Mucosa of rectum (tissue), 2 donors: ENCODE results near the gene ADAM12.
"Not testable (repeated sequence)": the region's sequence is repeated elsewhere in the genome, so short reads cannot be mapped to it uniquely, and the experiment has no call there.

Experiments used
- H3K27ac ChIP-seq, 2 donors: one replicate each; pipeline ENCODE4 v1.7.0; 2013; ENCODE audit warnings: inconsistent platforms in 2 of 2, low read depth in 2 of 2, low read length in 2 of 2
- H3K27me3 ChIP-seq, 2 donors: one replicate each; pipeline ENCODE4 v1.7.0; 2013; ENCODE audit warnings: low read length in 2 of 2; ENCODE audit not compliant: control insufficient read depth in 2 of 2, insufficient read depth in 2 of 2
- H3K36me3 ChIP-seq, 2 donors: one replicate each; pipeline ENCODE4 v1.7.0; 2013; ENCODE audit warnings: low read length in 2 of 2; ENCODE audit not compliant: control insufficient read depth in 2 of 2, insufficient read depth in 2 of 2
- H3K4me1 ChIP-seq, 2 donors: one replicate each; pipeline ENCODE4 v1.7.0; 2013; ENCODE audit warnings: low read length in 2 of 2, mild to moderate bottlenecking in 1 of 2; ENCODE audit not compliant: control insufficient read depth in 2 of 2, insufficient read depth in 2 of 2
- H3K4me3 ChIP-seq, 2 donors: one replicate each; pipeline ENCODE4 v1.7.0; 2013; ENCODE audit warnings: low read length in 2 of 2
- H3K9ac ChIP-seq, 2 donors: one replicate each; pipeline ENCODE4 v1.7.0; 2013; ENCODE audit warnings: low read length in 2 of 2, low read depth in 1 of 2, mild to moderate bottlenecking in 1 of 2
- H3K9me3 ChIP-seq, 2 donors: one replicate each; pipeline ENCODE4 v1.7.0; 2013; ENCODE audit warnings: low read length in 2 of 2; ENCODE audit not compliant: control insufficient read depth in 2 of 2
- donor health status: healthy.
- donor health status: Normal muscosa, but diverticular disease.

Gene ADAM12

GRCh38 chr10:126350216-126350992 lies 37.9 kb downstream of the ADAM12 start:
- H3K9me3 ChIP-seq: no peaks in the 10 kb centered on the region
- H3K4me3 ChIP-seq: no peak overlapping the region
- H3K27ac ChIP-seq: no peak overlapping the region
- H3K4me1 ChIP-seq: no peaks in the 10 kb centered on the region
- H3K9ac ChIP-seq: no peak overlapping the region
- H3K27me3 ChIP-seq: peaks cover 0 to 2% of the 10 kb centered on the region in 2 donors
- H3K36me3 ChIP-seq: no peaks in the 10 kb centered on the region

GRCh38 chr10:126349676-126350075 lies 38.6 kb downstream of the ADAM12 start:
- H3K4me1 ChIP-seq: no peaks in the 10 kb centered on the region
- no peaks in the 10 kb centered on the region for H3K9me3 ChIP-seq
- H3K9ac ChIP-seq: no peak overlapping the region
- no peak overlapping the region for H3K27ac ChIP-seq
- no peaks in the 10 kb centered on the region for H3K36me3 ChIP-seq
- H3K4me3 ChIP-seq: no peak overlapping the region
- H3K27me3 ChIP-seq: peaks cover 0 to 2% of the 10 kb centered on the region in 2 donors

GRCh38 chr10:126349101-126349500 lies 39.2 kb downstream of the ADAM12 start:
- H3K27me3 ChIP-seq: peaks cover 0 to 2% of the 10 kb centered on the region in 2 donors
- no peak overlapping the region for H3K9ac ChIP-seq
- H3K27ac ChIP-seq: no peak overlapping the region
- no peak overlapping the region for H3K4me3 ChIP-seq
- H3K4me1 ChIP-seq: no peaks in the 10 kb centered on the region
- H3K9me3 ChIP-seq: no peaks in the 10 kb centered on the region
- no peaks in the 10 kb centered on the region for H3K36me3 ChIP-seq

GRCh38 chr10:126343496-126343895 lies 44.8 kb downstream of the ADAM12 start:
- H3K4me1 ChIP-seq, H3K4me3 ChIP-seq, H3K27me3 ChIP-seq, H3K36me3 ChIP-seq, H3K27ac ChIP-seq, H3K9ac ChIP-seq, H3K9me3 ChIP-seq: not testable (repeated sequence)

GRCh38 chr10:126342680-126343079 lies 45.6 kb downstream of the ADAM12 start:
- Histone ChIP-seq H3K36me3 (no peaks in the 10 kb centered on the region), H3K27ac (no peak overlapping the region), H3K9me3 (no peaks in the 10 kb centered on the region), H3K9ac (no peak overlapping the region), H3K4me1 (no peaks in the 10 kb centered on the region), H3K4me3 (no peak overlapping the region), H3K27me3 (peaks cover 0 to 2% of the 10 kb centered on the region in 2 donors)

GRCh38 chr10:126341491-126341890 lies 46.8 kb downstream of the ADAM12 start:
- Histone ChIP-seq H3K4me3 (no peak overlapping the region), H3K9me3 (no peaks in the 10 kb centered on the region), H3K27ac (no peak overlapping the region), H3K36me3 (no peaks in the 10 kb centered on the region), H3K4me1 (no peaks in the 10 kb centered on the region), H3K27me3 (peaks cover 0 to 2% of the 10 kb centered on the region in 2 donors), H3K9ac (no peak overlapping the region)

- no peaks in the 10 kb centered on the region for H3K36me3 ChIP-seq
- no peaks in the 10 kb centered on the region for H3K4me1 ChIP-seq
- H3K27me3 ChIP-seq: peaks cover 0 to 2% of the 10 kb centered on the region in 2 donors
- H3K4me3 ChIP-seq: no peak overlapping the region
- no peak overlapping the region for H3K27ac ChIP-seq
- H3K9ac ChIP-seq: no peak overlapping the region
- no peaks in the 10 kb centered on the region for H3K9me3 ChIP-seq
These were observed 50.9 kb downstream of the ADAM12 start for GRCh38 chr10:126337251-126337810.

GRCh38 chr10:126336801-126337200 lies 51.5 kb downstream of the ADAM12 start:
- peaks cover 2 to 3% of the 10 kb centered on the region in 2 donors for H3K27me3 ChIP-seq
- no peaks in the 10 kb centered on the region for H3K36me3 ChIP-seq
- H3K4me3 ChIP-seq: no peak overlapping the region
- no peak overlapping the region for H3K9ac ChIP-seq
- no peaks in the 10 kb centered on the region for H3K4me1 ChIP-seq
- no peaks in the 10 kb centered on the region for H3K9me3 ChIP-seq
- H3K27ac ChIP-seq: no peak overlapping the region

GRCh38 chr10:126334272-126334671 lies 54.0 kb downstream of the ADAM12 start:
- no peaks in the 10 kb centered on the region for H3K9me3 ChIP-seq
- H3K27me3 ChIP-seq: peaks cover 0 to 3% of the 10 kb centered on the region in 2 donors
- no peaks in the 10 kb centered on the region for H3K4me1 ChIP-seq
- no peaks in the 10 kb centered on the region for H3K36me3 ChIP-seq
- H3K4me3 ChIP-seq: no peak overlapping the region
- H3K9ac ChIP-seq: no peak overlapping the region
- no peak overlapping the region for H3K27ac ChIP-seq

GRCh38 chr10:126332576-126332975 lies 55.7 kb downstream of the ADAM12 start:
- H3K36me3 ChIP-seq: no peaks in the 10 kb centered on the region
- no peaks in the 10 kb centered on the region for H3K9me3 ChIP-seq
- no peak overlapping the region for H3K4me3 ChIP-seq
- H3K27ac ChIP-seq: no peak overlapping the region
- no peak overlapping the region for H3K9ac ChIP-seq
- peaks cover 0 to 3% of the 10 kb centered on the region in 2 donors for H3K27me3 ChIP-seq
- no peaks in the 10 kb centered on the region for H3K4me1 ChIP-seq
